ENCODE data around the gene CD4.

Gene CD4

GRCh38 chr12:6817098-6817497 lies 27.8 kb downstream of the CD4 start:
- no peak for DNase-seq

GRCh38 chr12:6817662-6818157 lies 28.4 kb downstream of the CD4 start:
- no peak for DNase-seq

GRCh38 chr12:6818222-6818621 lies 28.9 kb downstream of the CD4 start:
- DNase-seq: no peak

- no peak for DNase-seq
Observed at GRCh38 chr12:6818645-6819044, 29.3 kb downstream of the CD4 start.

DNA sequence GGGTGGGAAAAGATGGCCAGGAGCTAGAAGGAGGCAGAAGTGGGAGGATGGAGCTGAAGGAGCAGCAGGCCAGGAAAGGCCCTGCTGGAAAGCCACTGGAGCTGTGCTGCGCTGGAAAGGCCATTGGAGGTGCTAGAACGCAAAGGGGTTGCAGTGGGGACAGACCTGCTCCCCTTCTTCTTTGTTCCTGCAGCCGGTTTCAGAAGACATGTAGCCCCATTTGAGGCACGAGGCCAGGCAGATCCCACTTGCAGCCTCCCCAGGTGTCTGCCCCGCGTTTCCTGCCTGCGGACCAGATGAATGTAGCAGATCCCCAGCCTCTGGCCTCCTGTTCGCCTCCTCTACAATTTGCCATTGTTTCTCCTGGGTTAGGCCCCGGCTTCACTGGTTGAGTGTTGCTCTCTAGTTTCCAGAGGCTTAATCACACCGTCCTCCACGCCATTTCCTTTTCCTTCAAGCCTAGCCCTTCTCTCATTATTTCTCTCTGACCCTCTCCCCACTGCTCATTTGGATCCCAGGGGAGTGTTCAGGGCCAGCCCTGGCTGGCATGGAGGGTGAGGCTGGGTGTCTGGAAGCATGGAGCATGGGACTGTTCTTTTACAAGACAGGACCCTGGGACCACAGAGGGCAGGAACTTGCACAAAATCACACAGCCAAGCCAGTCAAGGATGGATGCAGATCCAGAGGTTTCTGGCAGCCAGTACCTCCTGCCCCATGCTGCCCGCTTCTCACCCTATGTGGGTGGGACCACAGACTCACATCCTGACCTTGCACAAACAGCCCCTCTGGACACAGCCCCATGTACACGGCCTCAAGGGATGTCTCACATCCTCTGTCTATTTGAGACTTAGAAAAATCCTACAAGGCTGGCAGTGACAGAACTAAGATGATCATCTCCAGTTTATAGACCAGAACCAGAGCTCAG lies 30.0 kb downstream of the CD4 start:
- no peak for DNase-seq

GRCh38 chr12:6820166-6820565 lies 30.8 kb downstream of the CD4 start:
- DNase-seq: no peak

- no peak for DNase-seq
Observed at GRCh38 chr12:6821591-6822425, 32.5 kb downstream of the CD4 start, which contains the start of gene GPR162. GPR162 (plus strand) TSS chr12:6821821; CDS start chr12:6823899, 2,078 bp downstream.

- DNase-seq: no peak
Observed at GRCh38 chr12:6822426-6823135, 33.3 kb downstream of the CD4 start.

DNA sequence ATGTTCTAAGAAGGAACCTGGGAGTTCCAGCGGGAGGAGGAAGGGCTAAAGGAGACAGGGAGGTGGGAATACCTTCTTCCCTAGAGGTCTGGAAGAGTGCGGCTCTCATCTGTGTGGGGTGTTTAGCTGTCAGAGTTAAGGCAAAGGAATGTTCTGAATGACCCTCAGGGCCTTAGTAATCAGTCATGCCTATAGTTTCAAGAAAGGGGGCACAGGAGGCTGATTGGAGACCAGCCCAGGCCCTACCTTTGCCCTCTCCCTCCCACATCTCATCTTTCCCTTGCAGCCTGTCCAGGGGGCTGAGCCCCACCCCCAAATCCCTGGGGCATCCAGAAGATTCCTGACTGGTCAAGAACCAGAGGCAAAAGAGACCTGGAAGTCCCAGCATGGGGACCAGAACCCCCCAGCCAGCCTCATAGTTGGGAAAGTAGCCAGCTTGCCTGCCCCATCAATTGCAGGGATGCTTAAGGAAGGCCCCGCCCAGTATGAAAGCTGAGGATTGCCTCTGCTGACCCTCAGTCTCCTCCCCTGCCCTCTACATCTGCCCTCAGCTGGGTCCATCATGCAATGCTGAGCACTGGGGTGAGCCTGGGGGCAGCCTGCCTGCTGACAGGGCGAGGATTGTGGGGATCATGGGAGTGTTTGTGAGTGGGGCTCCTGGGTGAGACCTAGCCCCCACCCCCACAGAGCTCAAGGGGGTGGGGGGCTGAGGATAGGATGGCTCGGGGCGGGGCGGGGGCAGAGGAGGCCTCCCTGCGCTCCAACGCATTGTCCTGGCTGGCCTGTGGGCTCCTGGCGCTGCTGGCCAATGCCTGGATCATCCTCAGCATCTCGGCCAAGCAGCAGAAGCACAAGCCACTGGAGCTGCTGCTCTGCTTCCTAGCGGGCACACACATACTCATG lies 34.1 kb downstream of the CD4 start:
- no peak for DNase-seq

DNA sequence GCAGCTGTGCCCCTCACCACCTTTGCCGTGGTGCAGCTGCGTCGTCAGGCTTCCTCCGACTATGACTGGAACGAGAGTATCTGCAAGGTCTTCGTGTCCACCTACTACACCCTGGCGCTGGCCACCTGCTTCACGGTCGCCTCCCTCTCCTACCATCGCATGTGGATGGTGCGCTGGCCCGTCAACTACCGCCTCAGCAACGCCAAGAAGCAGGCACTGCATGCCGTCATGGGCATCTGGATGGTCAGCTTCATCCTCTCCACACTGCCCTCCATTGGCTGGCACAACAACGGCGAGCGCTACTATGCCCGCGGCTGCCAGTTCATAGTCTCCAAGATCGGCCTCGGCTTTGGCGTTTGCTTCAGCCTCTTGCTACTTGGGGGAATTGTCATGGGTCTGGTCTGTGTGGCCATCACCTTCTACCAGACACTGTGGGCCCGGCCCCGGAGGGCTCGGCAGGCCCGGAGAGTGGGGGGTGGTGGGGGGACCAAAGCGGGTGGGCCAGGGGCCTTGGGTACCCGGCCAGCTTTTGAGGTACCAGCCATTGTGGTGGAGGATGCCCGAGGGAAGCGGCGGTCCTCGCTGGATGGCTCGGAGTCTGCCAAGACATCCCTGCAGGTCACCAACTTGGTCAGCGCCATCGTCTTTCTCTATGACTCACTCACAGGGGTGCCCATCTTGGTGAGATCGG lies 34.9 kb downstream of the CD4 start:
- no peak for DNase-seq

- DNase-seq: no peak
Observed at GRCh38 chr12:6824901-6825381, 35.6 kb downstream of the CD4 start.

DNA sequence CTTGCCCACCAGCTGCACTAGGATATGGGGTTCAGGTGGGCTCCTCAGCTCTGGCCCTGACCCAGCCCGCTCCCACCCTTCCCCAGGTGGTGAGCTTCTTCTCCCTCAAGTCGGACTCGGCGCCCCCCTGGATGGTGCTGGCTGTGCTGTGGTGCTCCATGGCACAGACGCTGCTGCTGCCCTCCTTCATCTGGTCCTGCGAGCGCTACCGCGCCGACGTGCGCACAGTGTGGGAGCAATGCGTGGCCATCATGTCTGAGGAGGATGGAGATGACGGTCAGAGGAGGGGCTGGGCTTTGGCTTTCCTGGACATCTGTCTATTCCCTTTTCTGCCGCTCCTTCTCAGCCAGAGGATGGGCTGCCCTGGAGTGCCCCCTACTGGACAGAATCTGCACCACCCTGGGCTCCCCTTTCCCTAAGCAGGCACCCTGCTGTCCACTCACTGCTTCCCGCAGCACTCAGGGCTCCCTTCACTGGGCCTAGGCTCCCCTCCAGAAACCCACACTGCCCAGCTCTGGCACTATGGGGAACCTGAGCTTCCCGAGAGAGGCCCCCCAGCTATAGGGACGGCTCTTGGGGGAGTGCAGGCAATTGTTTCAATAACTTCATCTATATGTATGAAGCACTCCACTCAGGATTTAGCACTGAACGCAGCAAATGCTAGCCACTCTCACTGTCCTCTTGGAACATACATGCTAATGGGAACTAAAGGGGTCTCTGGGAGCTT lies 36.2 kb downstream of the CD4 start:
- peak; percentile 72 for DNase-seq

DNA sequence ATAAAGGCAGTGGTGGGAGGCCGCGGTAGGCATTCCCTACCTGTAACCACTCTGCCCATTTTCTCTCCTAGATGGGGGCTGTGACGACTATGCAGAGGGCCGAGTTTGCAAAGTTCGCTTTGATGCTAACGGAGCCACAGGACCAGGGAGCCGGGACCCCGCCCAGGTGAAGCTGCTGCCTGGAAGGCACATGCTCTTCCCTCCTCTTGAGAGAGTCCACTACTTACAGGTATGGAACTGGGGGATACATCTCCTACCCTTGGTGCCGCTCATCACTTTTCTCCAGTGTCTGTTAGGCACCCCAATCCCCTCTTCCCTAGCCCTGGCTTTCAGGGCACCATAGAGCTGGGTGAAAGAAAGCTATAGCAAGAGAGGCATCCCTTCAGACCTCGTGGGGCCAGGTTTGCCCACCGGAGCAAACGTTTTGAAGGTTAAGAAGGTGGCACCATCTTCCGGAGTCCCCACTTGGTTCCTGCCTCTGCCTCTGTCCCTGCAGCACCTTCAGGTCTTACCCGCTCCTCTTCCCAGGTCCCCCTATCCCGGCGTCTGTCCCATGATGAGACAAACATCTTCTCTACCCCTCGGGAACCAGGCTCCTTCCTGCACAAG lies 36.9 kb downstream of the CD4 start:
- DNase-seq: no peak

DNA sequence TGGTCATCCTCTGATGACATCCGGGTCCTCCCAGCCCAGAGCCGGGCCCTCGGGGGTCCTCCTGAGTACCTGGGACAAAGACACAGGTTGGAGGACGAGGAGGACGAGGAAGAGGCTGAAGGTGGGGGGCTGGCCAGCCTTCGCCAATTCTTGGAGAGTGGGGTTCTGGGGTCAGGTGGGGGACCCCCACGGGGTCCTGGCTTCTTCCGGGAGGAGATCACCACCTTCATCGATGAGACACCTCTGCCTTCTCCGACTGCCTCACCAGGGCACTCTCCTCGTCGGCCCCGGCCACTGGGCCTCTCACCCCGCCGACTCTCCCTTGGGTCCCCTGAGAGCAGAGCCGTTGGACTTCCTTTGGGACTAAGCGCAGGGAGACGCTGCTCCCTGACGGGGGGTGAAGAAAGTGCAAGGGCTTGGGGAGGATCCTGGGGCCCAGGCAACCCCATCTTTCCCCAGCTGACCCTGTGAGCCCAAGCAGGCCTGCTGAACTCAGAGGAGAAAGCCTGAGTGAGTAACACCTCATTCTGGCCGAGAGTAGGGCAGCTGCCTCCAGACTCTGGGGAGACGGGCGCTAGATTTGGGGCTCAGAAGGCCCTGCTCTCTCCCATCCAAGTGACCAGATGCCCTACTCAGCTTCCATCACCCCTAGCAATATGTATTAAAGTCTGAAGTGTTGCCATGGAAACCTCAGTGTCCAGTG lies 37.6 kb downstream of the CD4 start:
- DNase-seq: no peak

- DNase-seq: no peak
Observed at GRCh38 chr12:6827437-6827911, 38.1 kb downstream of the CD4 start.

GRCh38 chr12:6827982-6828780 lies 38.9 kb downstream of the CD4 start, which contains the start of gene P3H3:
P3H3 (plus strand) TSS chr12:6828407; CDS start chr12:6828441, 34 bp downstream.
- DNase-seq: no peak

DNA sequence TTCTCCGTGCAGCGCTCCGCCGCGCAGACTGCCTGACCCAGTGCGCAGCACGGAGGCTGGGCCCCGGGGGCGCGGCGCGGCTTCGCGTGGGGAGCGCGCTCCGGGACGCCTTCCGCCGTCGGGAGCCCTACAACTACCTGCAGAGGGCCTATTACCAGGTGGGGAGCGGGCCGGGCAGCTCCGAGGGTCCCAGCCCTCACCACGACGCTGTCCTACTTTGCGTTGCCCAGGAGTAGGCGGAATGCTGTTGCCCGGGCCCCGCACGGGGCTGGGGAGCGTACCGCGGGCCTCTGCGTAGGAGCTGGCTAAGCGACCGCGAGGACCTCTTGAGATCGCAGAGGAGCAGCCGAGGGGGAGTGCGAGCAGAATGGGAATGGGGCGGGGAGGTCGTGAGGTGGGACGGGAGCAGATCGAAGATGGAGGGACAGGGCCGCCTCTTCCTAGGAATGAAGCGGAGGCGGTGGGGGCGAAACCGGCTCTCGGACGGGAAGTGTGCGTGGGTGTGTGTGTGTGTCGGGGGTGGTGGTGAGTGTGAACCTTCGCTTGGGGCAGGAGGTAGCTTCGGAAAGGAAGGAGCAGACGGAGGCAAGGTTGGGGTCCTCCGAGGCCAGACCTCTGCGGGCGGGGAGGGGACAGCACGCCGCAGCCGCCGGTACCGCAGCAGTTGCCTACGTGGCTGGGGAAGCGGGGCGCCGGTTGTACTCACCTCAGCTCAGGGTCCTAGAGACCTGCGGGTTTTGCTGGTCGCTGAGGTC lies 39.6 kb downstream of the CD4 start:
- DNase-seq: no peak
